H1 (cell line): ENCODE measurements around the gene OSBPL2. TPM values are rescaled to one million over a fixed set of nuclear protein-coding genes. Genes with fewer than 3 reads are reported as not detected.

Experiments
- CTCF ChIA-PET: fragments of 300-600 bp; sonication (Branson Sonifier 250); formaldehyde crosslinking; loops from one replicate; lab custom pipeline; 2021; ENCODE audit not compliant: partially characterized antibody; lab: Charles Lee
- POLR2A ChIA-PET: fragments of 300-600 bp; sonication (Branson Sonifier 250); formaldehyde crosslinking; loops from one replicate; lab custom pipeline; 2021; ENCODE audit warnings: inconsistent platforms; ENCODE audit not compliant: partially characterized antibody; lab: Charles Lee
- DNase-seq, 2 experiments: peaks; one replicate each; pipeline versions ENCODE4 v3.0.0 to v3.0.0-alpha.2; 2010 to 2022; ENCODE audit warnings: low spot score in 2 of 2, low read depth in 1 of 2, mixed read lengths in 1 of 2
- FAIRE-seq: peaks from 2 replicates; lab custom pipeline; 2011; peaks lifted over from hg19 to GRCh38; lab: Jason Lieb, UNC
- H2AFZ ChIP-seq: 2 replicates; pipeline ENCODE4 v1.8.1; 2012; ENCODE audit warnings: low read length, inconsistent platforms
- H2AK5ac ChIP-seq: 2 replicates; pipeline ENCODE4 v1.6.1; 2013; ENCODE audit warnings: low read depth, low read length
- H2BK120ac ChIP-seq: replicated peaks from 2 replicates; pipeline ENCODE3; 2013; ENCODE audit warnings: low read depth, low read length, inconsistent platforms
- H2BK12ac ChIP-seq: 2 replicates; pipeline ENCODE4 v1.6.1; 2013; ENCODE audit warnings: low read depth, low read length
- H2BK15ac ChIP-seq: 2 replicates; pipeline ENCODE4 v1.6.1; 2013; ENCODE audit warnings: low read length
- H2BK20ac ChIP-seq: 2 replicates; pipeline ENCODE4 v1.6.1; 2013; ENCODE audit warnings: low read length
- H2BK5ac ChIP-seq: 2 replicates; pipeline ENCODE4 v1.6.1; 2013; ENCODE audit warnings: low read depth, low read length
- H3K14ac ChIP-seq: 2 replicates; pipeline ENCODE4 v1.6.1; 2013; ENCODE audit warnings: inconsistent platforms; ENCODE audit not compliant: insufficient read length
- H3K18ac ChIP-seq: 2 replicates; pipeline ENCODE4 v1.6.1; 2013; ENCODE audit warnings: low read length; ENCODE audit errors: extremely low read depth
- H3K23ac ChIP-seq: 2 replicates; pipeline ENCODE4 v1.6.1; 2013; ENCODE audit warnings: inconsistent platforms; ENCODE audit not compliant: insufficient read length
- H3K23me2 ChIP-seq: 2 replicates; pipeline ENCODE4 v1.6.1; 2013; ENCODE audit warnings: low read depth, low read length
- H3K27ac ChIP-seq: 2 replicates; pipeline ENCODE4 v1.6.1; 2011; ENCODE audit warnings: low read depth, low read length, inconsistent platforms
- H3K27me3 ChIP-seq, 4 experiments: replicated peaks in 1 of 4; 1 replicate in 1 of 4; 2 replicates in 3 of 4; pipeline versions ENCODE4 v1.6.1 to v1.8.1; 2011 to 2013; ENCODE audit warnings: low read length in 3 of 4, mild to moderate bottlenecking in 3 of 4, inconsistent platforms in 2 of 4, mixed read lengths in 2 of 4, moderate library complexity in 1 of 4; ENCODE audit not compliant: control insufficient read depth in 3 of 4, insufficient read depth in 3 of 4; ENCODE audit errors: extremely low read depth in 1 of 4
- H3K36me3 ChIP-seq, 4 experiments: 2 replicates each; pipeline versions ENCODE4 v1.6.1 to v1.8.1; 2011 to 2013; ENCODE audit warnings: mild to moderate bottlenecking in 4 of 4, low read length in 3 of 4, moderate library complexity in 2 of 4, control low read depth in 1 of 4, inconsistent platforms in 1 of 4; ENCODE audit not compliant: insufficient read depth in 4 of 4, control insufficient read depth in 2 of 4
- H3K4ac ChIP-seq: replicated peaks from 2 replicates; pipeline ENCODE3; 2013; ENCODE audit warnings: low read length, low read depth, mixed read lengths, inconsistent platforms; ENCODE audit not compliant: insufficient read length
- H3K4me1 ChIP-seq, 4 experiments: replicated peaks in 1 of 4; 1 replicate in 1 of 4; 2 replicates in 3 of 4; pipeline versions ENCODE4 v1.6.1 to v1.8.1; 2011 to 2013; ENCODE audit warnings: low read length in 3 of 4, inconsistent platforms in 2 of 4, mixed read lengths in 1 of 4; ENCODE audit not compliant: insufficient read depth in 4 of 4, control insufficient read depth in 3 of 4
- H3K4me2 ChIP-seq, 2 experiments: 2 replicates each; pipeline versions ENCODE4 v1.6.1 to v1.8.1; 2011 to 2013; ENCODE audit warnings: low read depth in 2 of 2, low read length in 2 of 2, control low read depth in 1 of 2, inconsistent platforms in 1 of 2, mild to moderate bottlenecking in 1 of 2; ENCODE audit not compliant: insufficient read depth in 1 of 2
- H3K4me3 ChIP-seq, 4 experiments: fragments of 200-600, 300-600 bp in 1 of 4; sonication (generic), shearing (Covaris generic), sonication (Bioruptor Twin) in 1 of 4; 2 replicates each; pipeline versions ENCODE4 v1.5.1 to v1.8.1; 2011 to 2016; ENCODE audit warnings: low read length in 4 of 4, low read depth in 3 of 4, control low read depth in 2 of 4, inconsistent platforms in 2 of 4, mild to moderate bottlenecking in 2 of 4, mixed read lengths in 1 of 4, moderate library complexity in 1 of 4; ENCODE audit not compliant: insufficient read depth in 2 of 4; ENCODE audit errors: extremely low read depth in 1 of 4
- H3K56ac ChIP-seq: replicated peaks from 2 replicates; pipeline ENCODE3; 2013; ENCODE audit warnings: low read depth, mild to moderate bottlenecking, mixed read lengths, low read length, inconsistent platforms; ENCODE audit not compliant: insufficient read length
- H3K79me1 ChIP-seq: 2 replicates; pipeline ENCODE4 v1.6.1; 2013; ENCODE audit warnings: low read depth, low read length, control low read depth
- H3K79me2 ChIP-seq, 2 experiments: 2 replicates each; pipeline versions ENCODE4 v1.6.1 to v1.8.1; 2012 to 2013; ENCODE audit warnings: low read length in 2 of 2, mild to moderate bottlenecking in 2 of 2, inconsistent platforms in 1 of 2; ENCODE audit not compliant: insufficient read depth in 2 of 2, control insufficient read depth in 1 of 2
- H3K9ac ChIP-seq, 4 experiments: replicated peaks in 1 of 4; 1 replicate in 1 of 4; 2 replicates in 3 of 4; pipeline versions ENCODE4 v1.6.1 to v1.8.1; 2011 to 2013; ENCODE audit warnings: low read depth in 3 of 4, low read length in 3 of 4, control low read depth in 2 of 4, mild to moderate bottlenecking in 2 of 4, moderate library complexity in 2 of 4, inconsistent platforms in 1 of 4; ENCODE audit errors: extremely low read depth in 1 of 4
- H3K9me3 ChIP-seq, 2 experiments: 2 replicates each; pipeline versions ENCODE4 v1.6.1 to v1.8.1; 2012 to 2013; ENCODE audit warnings: mild to moderate bottlenecking in 2 of 2, moderate library complexity in 2 of 2, control low read depth in 1 of 2, inconsistent platforms in 1 of 2, low read depth in 1 of 2, low read length in 1 of 2, mixed read lengths in 1 of 2; ENCODE audit not compliant: insufficient read depth in 2 of 2
- H4K20me1 ChIP-seq, 2 experiments: replicated peaks in 1 of 2; 2 replicates each; pipeline versions ENCODE3 to v1.8.1; 2011 to 2013; ENCODE audit warnings: inconsistent platforms in 2 of 2, low read length in 2 of 2, mild to moderate bottlenecking in 1 of 2; ENCODE audit not compliant: insufficient read depth in 2 of 2, control insufficient read depth in 1 of 2
- H4K5ac ChIP-seq: 2 replicates; pipeline ENCODE4 v1.6.1; 2013; ENCODE audit warnings: low read length, low read depth, mixed read lengths, inconsistent platforms; ENCODE audit not compliant: insufficient read length
- H4K8ac ChIP-seq: 2 replicates; pipeline ENCODE4 v1.8.0; 2013; ENCODE audit warnings: mild to moderate bottlenecking, moderate library complexity, low read length, inconsistent platforms; ENCODE audit not compliant: insufficient read depth; ENCODE audit errors: extremely low read depth
- H4K91ac ChIP-seq: replicated peaks from 2 replicates; pipeline ENCODE3; 2013; ENCODE audit warnings: low read length, mixed read lengths, inconsistent platforms; ENCODE audit not compliant: insufficient read length
- BCL11A ChIP-seq, 2 experiments: IDR thresholded peaks; one replicate each; pipeline ENCODE4 v1.6.1; 2011; ENCODE audit warnings: low read depth in 2 of 2, low read length in 2 of 2, mild to moderate bottlenecking in 2 of 2
- BRCA1 ChIP-seq: IDR thresholded peaks from 2 replicates; pipeline ENCODE4 v1.6.1; 2012; ENCODE audit warnings: low read depth, low read length, improper control_type of control experiment
- EP300 ChIP-seq, 2 experiments: IDR thresholded peaks; 1 replicate in 1 of 2; 2 replicates in 1 of 2; pipeline ENCODE4 v1.6.1; 2011 to 2012; ENCODE audit warnings: low read depth in 2 of 2, low read length in 2 of 2, mild to moderate bottlenecking in 2 of 2, borderline replicate concordance in 1 of 2, inconsistent platforms in 1 of 2, moderate library complexity in 1 of 2
- FOSL1 ChIP-seq: IDR thresholded peaks from 2 replicates; pipeline ENCODE4 v1.6.1; 2011; ENCODE audit warnings: mild to moderate bottlenecking, low read depth, low read length, moderate library complexity; ENCODE audit not compliant: insufficient read depth
- HDAC2 ChIP-seq, 2 experiments: fragments of 300-600 bp in 1 of 2; sonication (generic) in 1 of 2; IDR thresholded peaks; 2 replicates each; pipeline ENCODE4 v1.6.1; 2011 to 2012; ENCODE audit warnings: low read depth in 2 of 2, low read length in 2 of 2, mild to moderate bottlenecking in 2 of 2, moderate library complexity in 2 of 2, borderline replicate concordance in 1 of 2, inconsistent platforms in 1 of 2
- PHF8 ChIP-seq: fragments of 200-600 bp; sonication (generic); conservative IDR thresholded peaks from 2 replicates; pipeline ENCODE4 v1.7.1; 2012; ENCODE audit warnings: low read depth, mild to moderate bottlenecking, inconsistent platforms, low read length, moderate library complexity
- POLR2A ChIP-seq, 2 experiments: IDR thresholded peaks; 1 replicate in 1 of 2; 2 replicates in 1 of 2; pipeline ENCODE4 v1.6.1; 2011; ENCODE audit warnings: low read depth in 2 of 2, low read length in 2 of 2, mild to moderate bottlenecking in 2 of 2; ENCODE audit errors: control extremely low read depth in 1 of 2
- POU5F1 ChIP-seq: IDR thresholded peaks from 2 replicates; pipeline ENCODE4 v1.6.1; 2011; ENCODE audit warnings: low read depth, mild to moderate bottlenecking, low read length, moderate library complexity
- SAP30 ChIP-seq: fragments of 300-600 bp; sonication (generic); IDR thresholded peaks from 2 replicates; pipeline ENCODE4 v1.7.1; 2012; ENCODE audit warnings: low read length, moderate library complexity, mild to moderate bottlenecking, inconsistent platforms; ENCODE audit not compliant: insufficient read depth, insufficient replicate concordance
- SIX5 ChIP-seq: IDR thresholded peaks from 2 replicates; pipeline ENCODE4 v1.6.1; 2011; ENCODE audit warnings: mild to moderate bottlenecking, low read depth, low read length
- SP2 ChIP-seq: IDR thresholded peaks from 2 replicates; pipeline ENCODE4 v1.6.1; 2012; ENCODE audit warnings: mild to moderate bottlenecking, low read length, inconsistent platforms
- TCF12 ChIP-seq: IDR thresholded peaks from 2 replicates; pipeline ENCODE4 v1.6.1; 2011; ENCODE audit warnings: low read depth, mild to moderate bottlenecking, low read length
- WGBS, 2 experiments: shearing (Covaris generic) in 1 of 2; methylation state at CpG; one replicate each; pipeline versions ENCODE4 v1.1.6 to v1.1.7; 2013 to 2015; ENCODE audit warnings: low lambda C conversion rate in 2 of 2, mixed read lengths in 2 of 2, inconsistent platforms in 1 of 2, low coverage in 1 of 2, missing lambda C conversion rate in 1 of 2; ENCODE audit not compliant: insufficient replicate concordance in 2 of 2, insufficient coverage in 1 of 2, insufficient read length in 1 of 2; ENCODE audit errors: extremely low coverage in 1 of 2, missing lambda C conversion rate in 1 of 2; 5-methylcytosine and 5-hydroxymethylcytosine counted together
- polyA plus RNA-seq, 7 experiments: library from polyadenylated mRNA; depleted of rRNA in 3 of 7; stranded (reverse) in 5 of 7; unstranded in 2 of 7; fragments of >200 nt in 5 of 7; fragments of 200-250 nt in 2 of 7; gene quantifications; 1 replicate in 5 of 7; 2 replicates in 1 of 7; 4 replicates in 1 of 7; pipeline versions ENCODE4 v1.2.1 to v1.2.3, GENCODE V29; 2011 to 2013; ENCODE audit warnings: missing spikeins in 2 of 7, mixed read lengths in 2 of 7
- total RNA-seq: library from RNA; stranded (reverse); fragmentation: NEBNext Ultra II Directional; extraction: Animal tissue kit (Norgen Biotek cat#: 25700); gene quantifications from 2 replicates; pipeline ENCODE4 v1.2.1, GENCODE V29; 2021

OSBPL2 gene
- total and polyA plus RNA-seq, 2 of the 8 experiments (the other 6 are each of a cell fraction or from before 2014, with no cell fraction given), result 11.7 to 42.4 TPM

DNA sequence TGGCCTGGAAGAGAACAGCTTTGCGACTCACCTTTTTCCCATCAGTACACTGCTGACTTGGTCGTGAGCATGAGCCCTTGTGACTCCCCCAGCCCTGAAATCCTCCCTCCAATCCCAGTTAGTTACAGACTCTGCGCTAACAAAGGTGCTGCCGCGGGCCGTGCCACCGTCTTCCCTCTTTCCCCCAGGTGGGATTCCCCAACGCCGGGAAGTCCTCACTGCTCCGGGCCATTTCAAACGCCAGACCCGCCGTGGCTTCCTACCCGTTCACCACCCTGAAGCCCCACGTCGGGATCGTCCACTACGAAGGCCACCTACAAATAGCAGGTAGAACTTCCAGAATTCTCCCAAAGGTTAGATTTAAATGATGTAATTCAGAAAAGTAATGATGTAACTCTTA, 39.4 kb upstream of the OSBPL2 start:
- H3K23me2 ChIP-seq, result no peaks in the 10 kb centered on the region
- no peak overlapping the region for H4K91ac ChIP-seq
- H3K4me3 ChIP-seq, result no peak overlapping the region
- no peak overlapping the region for H2AK5ac ChIP-seq
- H4K8ac ChIP-seq, result no peak overlapping the region
- H3K79me1 ChIP-seq, result no peaks in the 10 kb centered on the region
- peaks cover 0 to 23% (median 10%) of the 10 kb centered on the region in 4 experiments; a peak in 7 of 8 replicates for H3K36me3 ChIP-seq
- no peak overlapping the region for H2BK20ac ChIP-seq
- no peaks in the 10 kb centered on the region for H3K79me2 ChIP-seq
- no peak overlapping the region for H3K4ac ChIP-seq
- DNase-seq (no peak), FAIRE-seq (no peak)
- no peak overlapping the region for H2BK15ac ChIP-seq
- no peak overlapping the region for H2BK5ac ChIP-seq
- ChIA-PET CTCF (interaction anchor here (0.7 to 1.3 kb wide), 4 partner anchors 11 to 170 kb away, joined by 3 read pairs; no protein-coding TSS in a partner anchor), POLR2A (interaction anchor here (1.2 kb wide), 1 partner anchor 67 kb away, joined by 3 read pairs; no protein-coding TSS in a partner anchor)
- no peak overlapping the region for H2AFZ ChIP-seq
- WGBS, 2 experiments, result 97% methylated on average over 18 of the region's 18 CpGs; no CpG with 5 or more reads in 1 of the 2 experiments
- no peak overlapping the region for H2BK12ac ChIP-seq
- H4K20me1 ChIP-seq, result peaks cover 0 to 2% of the 10 kb centered on the region in 2 experiments
- TF ChIP-seq BCL11A (IDR thresholded peaks at IDR 0.05; ENCODE audit: low read depth in 2 of 2, low read length in 2 of 2) (no peak), SIX5 (no peak), PHF8 (no peak), FOSL1 (no peak), SP2 (no peak), EP300 (IDR thresholded peaks at IDR 0.05; ENCODE audit: borderline replicate concordance in 1 of 2, low read depth in 2 of 2, low read length in 2 of 2) (no peak), TCF12 (no peak), HDAC2 (IDR thresholded peaks at IDR 0.05; ENCODE audit: borderline replicate concordance in 1 of 2, low read depth in 2 of 2, low read length in 2 of 2) (no peak), SAP30 (no peak), BRCA1 (no peak), POLR2A (IDR thresholded peaks at IDR 0.05; ENCODE audit: control extremely low read depth in 1 of 2, low read depth in 2 of 2, low read length in 2 of 2) (no peak), POU5F1 (no peak)
- H3K4me2 ChIP-seq, result no peak overlapping the region
- no peak overlapping the region for H2BK120ac ChIP-seq
- H3K56ac ChIP-seq, result no peak overlapping the region
- no peak overlapping the region for H3K23ac ChIP-seq
- H3K4me1 ChIP-seq, result no peaks in the 10 kb centered on the region
- H3K18ac ChIP-seq, result no peak overlapping the region
- H3K27me3 ChIP-seq, result no peaks in the 10 kb centered on the region
- no peak overlapping the region for H3K9ac ChIP-seq
- no peak overlapping the region for H3K27ac ChIP-seq
- H4K5ac ChIP-seq, result no peak overlapping the region
- no peaks in the 10 kb centered on the region for H3K9me3 ChIP-seq
- no peak overlapping the region for H3K14ac ChIP-seq
